T-helper 1 cell treated with Interleukin-12 subunit alpha and Interleukin-12 subunit beta and Interleukin-4 antibody, amounts not matched to agents 30 ng/mL and 1 ng/mL, for 36 hours (primary cell): ENCODE results near the gene HCFC1R1. TPM values are rescaled to one million over a fixed set of nuclear protein-coding genes. Genes with fewer than 3 reads are reported as not detected.

Experiments
- intact Hi-C: fragments of 100-400 bp; cut with micrococcal nuclease; formaldehyde crosslinking; loops from one replicate; pipeline ENCODE4 v1.15.1; 2024
- total RNA-seq: library from RNA; stranded (reverse); gene quantifications from 2 replicates; pipeline ENCODE4 v1.2.3, GENCODE V29; 2022

The HCFC1R1 gene
- total RNA-seq, 1 donor from 2014 or later, result 27.9 TPM

DNA sequence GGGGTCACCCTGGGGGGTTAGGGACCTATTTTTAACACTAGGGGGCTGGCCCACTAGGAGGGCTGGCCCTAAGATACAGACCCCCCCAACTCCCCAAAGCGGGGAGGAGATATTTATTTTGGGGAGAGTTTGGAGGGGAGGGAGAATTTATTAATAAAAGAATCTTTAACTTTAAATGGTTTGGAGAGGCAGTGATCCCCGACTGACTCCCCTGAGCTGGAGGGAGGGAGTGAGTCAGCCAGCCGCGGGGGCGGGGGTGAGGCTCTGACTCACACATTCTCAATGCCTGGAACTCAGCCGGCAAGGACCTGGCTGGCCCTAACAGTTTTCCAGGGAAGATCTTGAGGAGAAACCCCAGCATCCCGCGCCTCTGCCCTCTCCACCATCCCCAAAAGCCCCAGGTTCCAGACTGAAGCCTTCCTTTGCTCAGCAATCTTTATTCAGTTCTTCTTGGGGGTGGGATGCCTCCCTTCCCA, 1.5 kb downstream of the HCFC1R1 start:
- intact Hi-C loops, result loop anchor here (5.0 kb wide), 4 partner anchors 35 to 975 kb away; partner anchors contain the start of genes FLYWCH1, NTHL1 and TSC2

DNA sequence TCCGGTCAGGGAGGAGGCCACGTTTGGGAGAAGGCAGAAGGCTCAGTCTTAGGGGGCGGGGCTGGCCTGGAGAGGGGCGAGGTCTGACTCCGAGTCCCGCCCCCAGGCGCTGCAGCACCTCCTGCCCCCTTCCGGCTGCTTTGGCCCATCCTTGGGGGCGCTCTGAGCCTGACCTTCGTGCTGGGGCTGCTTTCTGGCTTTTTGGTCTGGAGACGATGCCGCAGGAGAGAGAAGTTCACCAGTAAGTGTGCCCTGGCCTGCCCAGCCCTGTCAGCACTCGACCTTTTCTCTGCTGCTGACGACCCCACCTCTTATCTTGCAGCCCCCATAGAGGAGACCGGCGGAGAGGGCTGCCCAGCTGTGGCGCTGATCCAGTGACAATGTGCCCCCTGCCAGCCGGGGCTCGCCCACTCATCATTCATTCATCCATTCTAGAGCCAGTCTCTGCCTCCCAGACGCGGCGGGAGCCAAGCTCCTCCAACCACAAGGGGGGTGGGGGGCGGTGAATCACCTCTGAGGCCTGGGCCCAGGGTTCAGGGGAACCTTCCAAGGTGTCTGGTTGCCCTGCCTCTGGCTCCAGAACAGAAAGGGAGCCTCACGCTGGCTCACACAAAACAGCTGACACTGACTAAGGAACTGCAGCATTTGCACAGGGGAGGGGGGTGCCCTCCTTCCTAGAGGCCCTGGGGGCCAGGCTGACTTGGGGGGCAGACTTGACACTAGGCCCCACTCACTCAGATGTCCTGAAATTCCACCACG, 2.1 kb downstream of the HCFC1R1 start:
- intact Hi-C loops, result loop anchor here (2.0 to 5.0 kb wide), 5 partner anchors 36 to 974 kb away; partner anchors contain the start of genes FLYWCH1, NTHL1 and TSC2

DNA sequence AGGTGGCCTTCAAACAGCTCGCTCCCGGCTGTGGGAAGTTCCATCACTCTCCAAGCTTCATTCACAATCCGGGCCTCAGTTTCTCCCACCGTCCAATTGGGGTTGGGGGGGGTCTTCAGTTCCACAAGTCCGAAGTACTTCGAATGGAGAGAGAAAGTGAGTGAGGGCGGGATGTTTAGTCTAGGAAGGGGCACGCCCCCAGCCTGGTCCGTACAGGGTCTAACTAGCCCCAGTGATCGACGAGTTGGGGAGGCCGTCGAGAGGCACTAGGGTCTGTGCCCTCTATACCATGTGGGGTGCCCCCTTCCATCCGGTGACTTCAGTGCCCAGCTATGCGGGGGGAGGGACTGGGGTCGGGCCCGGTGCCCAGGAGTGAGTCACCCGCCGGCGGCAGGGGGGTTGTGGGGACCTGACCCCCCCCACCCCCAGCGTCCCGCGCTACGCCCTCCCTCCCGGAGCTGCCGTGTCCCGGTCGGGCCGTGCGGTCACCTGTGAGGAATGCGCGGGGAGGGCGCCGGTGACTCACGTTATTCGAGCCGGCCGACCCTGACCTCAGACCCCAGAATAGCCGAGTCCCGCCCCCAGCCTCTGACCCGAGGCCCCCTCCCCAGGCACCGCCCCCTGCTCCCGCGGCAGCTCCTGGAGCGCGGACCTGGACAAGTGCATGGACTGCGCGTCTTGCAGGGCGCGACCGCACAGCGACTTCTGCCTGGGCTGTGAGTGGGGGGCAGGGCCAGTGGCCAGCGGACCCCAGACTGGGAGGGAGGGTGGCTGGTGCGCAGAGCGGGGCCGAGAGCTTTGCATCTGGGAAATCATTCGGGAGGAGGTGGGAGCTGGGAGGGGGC, 2.9 kb downstream of the HCFC1R1 start:
- intact Hi-C loops, result loop anchor here (1.0 to 5.0 kb wide), 9 partner anchors 7 to 974 kb away; partner anchors contain the start of genes FLYWCH1, NTHL1, PAQR4 and TSC2

DNA sequence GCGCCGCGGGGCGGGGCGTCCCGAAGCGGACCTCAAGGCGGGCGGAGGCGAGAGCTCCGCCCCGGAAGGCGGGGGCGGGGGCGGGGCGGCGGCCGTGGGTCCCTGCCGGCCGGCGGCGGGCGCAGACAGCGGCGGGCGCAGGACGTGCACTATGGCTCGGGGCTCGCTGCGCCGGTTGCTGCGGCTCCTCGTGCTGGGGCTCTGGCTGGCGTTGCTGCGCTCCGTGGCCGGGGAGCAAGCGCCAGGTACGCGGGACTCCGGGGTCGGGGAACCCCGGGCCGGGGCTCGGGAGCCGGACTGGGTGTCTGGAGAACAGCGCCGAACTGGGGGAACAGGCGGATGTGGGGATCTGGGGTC, 3.5 kb downstream of the HCFC1R1 start, which contains the start of gene TNFRSF12A:
TSS of gene TNFRSF12A (plus strand) at position 122 of the 357 bp plus-strand sequence. CDS start at position 152, 30 bp downstream.
- intact Hi-C loops, result loop anchor here (1.0 to 5.0 kb wide), 9 partner anchors 8 to 973 kb away; partner anchors contain the start of genes FLYWCH1, NTHL1, PAQR4 and TSC2

DNA sequence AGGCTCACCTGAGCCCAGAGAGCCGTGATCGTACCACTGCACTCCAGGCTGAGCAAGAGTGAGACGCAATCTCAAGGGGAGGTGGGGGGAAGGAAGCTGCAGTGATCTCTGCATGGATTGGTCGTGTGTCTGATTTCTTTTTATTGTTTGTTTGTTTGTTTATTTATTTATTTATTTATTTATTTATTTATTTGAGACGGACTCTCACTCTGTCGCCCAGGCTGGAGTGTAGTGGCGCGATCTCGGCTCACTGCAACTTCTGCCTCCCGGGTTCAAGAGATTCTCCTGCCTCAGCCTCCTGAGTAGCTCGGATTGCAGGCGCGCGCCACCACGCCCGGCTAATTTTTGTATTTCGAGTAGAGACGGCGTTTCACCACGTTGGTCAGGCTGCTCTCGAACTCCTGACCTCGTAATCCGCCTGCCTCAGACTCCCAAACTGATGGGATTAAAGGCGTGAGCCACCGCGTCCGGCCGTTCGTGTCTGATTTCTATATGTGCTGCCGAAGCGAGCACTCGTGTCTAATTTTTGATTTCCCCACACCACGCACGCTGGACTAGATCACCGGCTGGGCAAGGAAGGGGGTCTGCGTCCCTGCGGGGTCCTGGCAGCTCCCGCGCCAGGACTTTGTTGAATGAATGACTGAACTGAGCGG, 4.0 kb downstream of the HCFC1R1 start:
- intact Hi-C loops, result loop anchor here (1.0 to 5.0 kb wide), 9 partner anchors 9 to 972 kb away; partner anchors contain the start of genes FLYWCH1, NTHL1, PAQR4 and TSC2

DNA sequence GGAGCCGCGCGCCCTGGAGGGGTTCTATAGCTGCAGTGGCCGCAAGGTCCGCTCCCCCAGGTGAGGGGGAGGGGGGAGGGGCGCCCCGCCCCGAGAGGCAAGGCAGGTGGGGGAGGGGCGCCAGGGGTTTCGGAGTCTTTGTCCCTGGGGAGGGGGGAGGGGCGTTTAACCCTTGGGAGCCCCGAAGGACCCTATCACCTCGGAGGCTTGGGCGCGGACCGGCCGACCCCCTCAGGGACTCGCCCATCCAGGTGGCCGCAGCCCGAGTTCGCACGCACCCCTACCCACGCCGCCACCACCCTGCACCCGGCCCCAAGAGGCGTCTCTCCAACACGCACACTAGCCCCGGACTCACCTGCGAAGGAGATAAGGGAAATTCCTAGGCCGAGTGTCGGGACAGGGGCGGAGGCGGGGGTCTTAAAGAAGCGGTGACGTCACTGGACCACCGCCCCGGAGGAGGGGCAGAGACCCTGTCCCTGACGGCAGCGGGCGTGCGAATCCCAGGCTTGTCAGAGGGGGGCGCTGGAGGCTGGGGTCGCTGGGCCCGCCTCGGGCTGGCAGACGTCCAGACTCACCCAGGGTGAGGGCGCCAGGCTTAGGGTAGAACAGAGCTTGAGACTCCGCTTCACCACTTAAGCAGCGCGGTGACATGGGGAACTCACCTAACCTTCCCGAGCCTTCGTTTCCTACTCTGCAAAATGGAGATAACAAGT, 5.8 kb downstream of the HCFC1R1 start, which contains the start of gene CLDN6:
TSS of gene CLDN6 (minus strand) at position 390 of the 713 bp plus-strand sequence. CDS start 2,162 bp downstream, outside the sequence.
- intact Hi-C loops, result no loop called here

DNA sequence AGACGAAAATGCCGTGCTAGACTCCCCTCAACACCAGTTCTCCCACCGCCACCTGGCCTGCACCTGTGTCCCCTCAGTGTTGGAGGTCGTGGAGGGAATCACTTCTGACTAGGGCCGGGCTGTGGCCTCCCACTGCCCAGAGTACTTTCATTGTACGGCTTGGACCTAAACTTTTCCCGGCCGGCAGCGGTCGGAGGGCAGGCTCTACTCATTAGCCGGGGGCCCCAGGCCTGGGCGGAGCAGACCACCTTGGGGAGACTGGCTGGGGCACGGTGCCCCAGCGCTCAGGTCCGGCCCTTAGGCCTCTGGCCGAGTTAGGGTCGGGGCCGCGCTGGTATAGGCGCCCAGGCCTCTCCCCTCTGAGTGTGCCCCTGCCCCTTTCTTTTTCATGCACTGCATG, 6.4 kb downstream of the HCFC1R1 start:
- intact Hi-C loops, result no loop called here

DNA sequence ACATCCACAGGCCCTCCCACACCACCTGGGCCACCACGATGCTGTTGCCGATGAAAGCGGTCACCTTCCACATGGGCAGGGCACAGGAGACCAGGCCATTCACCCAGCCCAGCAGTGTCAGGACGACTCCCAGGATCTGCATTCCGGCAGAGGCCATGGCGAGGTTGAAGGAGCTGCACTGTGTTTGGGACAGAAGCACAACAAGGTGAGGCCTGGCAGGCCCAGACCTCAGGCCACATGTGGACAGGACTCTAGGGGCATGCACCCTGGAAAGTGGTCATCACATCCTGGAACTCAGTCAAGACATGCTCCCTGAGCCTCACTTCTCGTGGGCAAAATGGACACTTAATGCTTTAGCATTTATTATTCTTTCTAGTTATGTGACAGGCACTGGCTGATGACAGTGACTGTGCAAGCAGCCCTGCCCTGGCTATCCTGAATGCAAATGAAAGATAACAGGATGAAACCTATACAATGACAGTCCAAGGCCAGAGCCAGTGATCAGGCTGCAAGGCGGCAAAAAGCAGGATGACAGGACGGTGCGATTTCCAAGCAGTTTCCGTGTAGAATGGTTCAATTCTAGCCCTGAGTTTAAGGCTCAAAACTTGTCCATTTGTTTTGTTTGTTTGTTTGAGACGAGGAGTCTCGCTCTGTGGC, 7.7 kb downstream of the HCFC1R1 start:
- intact Hi-C loops, result no loop called here

DNA sequence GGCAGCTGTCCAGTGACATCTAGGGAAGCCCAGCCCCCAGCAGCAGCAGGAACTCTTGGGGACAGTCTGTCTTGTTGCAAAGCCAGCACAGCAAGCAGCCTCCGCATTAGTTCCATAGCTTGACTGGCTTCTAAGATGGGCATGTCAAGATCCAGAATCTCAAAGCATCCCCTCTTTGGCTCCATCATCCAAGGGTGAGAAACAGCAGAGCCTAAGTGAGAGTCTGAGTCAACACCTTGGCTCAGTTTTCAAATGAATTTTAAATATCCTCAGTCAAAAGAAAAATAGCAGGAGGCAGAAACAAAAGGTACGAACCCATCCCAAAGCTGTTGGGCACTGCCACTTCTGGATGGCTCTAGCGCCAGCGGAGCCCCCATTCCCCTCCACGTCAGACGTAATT, 8.8 kb downstream of the HCFC1R1 start:
- intact Hi-C loops, result no loop called here

DNA sequence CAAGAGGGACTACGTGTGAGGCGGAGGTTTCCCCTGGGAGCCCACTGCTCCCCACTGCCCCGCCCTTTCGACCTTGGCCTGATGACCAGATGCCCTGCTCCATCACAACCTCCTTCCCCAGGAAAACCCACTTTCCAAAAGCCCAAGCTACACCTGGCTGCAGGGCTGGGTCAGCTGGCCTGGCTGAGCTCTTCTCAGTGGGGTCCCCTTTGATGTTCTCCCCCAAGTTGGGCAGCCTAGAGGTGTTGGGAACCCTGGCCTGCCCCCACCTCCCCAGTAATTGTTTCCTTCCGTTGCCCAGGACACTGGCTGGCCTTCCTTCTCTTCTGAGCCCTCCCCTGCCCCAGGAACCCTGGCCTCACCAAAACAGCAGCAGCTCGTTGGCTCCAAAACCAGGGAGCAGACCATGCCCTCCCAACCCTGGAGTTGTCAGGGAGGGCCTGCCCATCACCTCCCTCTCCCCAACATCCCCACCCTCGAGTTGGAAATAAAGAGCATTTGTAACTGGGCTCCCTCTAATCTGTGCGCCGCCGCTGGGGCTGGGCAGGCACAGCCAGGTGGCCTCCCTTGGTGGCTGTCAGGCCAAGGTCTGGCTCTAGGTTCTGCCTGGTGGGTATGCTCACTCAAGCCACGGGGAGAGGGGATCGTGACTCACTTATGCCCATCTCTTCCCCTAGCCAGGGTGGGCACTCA, 9.6 kb downstream of the HCFC1R1 start:
- intact Hi-C loops, result no loop called here

DNA sequence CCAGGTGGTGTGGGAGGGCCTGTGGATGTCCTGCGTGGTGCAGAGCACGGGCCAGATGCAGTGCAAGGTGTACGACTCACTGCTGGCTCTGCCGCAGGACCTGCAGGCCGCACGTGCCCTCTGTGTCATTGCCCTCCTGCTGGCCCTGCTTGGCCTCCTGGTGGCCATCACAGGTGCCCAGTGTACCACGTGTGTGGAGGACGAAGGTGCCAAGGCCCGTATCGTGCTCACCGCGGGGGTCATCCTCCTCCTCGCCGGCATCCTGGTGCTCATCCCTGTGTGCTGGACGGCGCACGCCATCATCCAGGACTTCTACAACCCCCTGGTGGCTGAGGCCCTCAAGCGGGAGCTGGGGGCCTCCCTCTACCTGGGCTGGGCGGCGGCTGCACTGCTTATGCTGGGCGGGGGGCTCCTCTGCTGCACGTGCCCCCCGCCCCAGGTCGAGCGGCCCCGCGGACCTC, 10.2 kb downstream of the HCFC1R1 start:
- intact Hi-C loops, result no loop called here

DNA sequence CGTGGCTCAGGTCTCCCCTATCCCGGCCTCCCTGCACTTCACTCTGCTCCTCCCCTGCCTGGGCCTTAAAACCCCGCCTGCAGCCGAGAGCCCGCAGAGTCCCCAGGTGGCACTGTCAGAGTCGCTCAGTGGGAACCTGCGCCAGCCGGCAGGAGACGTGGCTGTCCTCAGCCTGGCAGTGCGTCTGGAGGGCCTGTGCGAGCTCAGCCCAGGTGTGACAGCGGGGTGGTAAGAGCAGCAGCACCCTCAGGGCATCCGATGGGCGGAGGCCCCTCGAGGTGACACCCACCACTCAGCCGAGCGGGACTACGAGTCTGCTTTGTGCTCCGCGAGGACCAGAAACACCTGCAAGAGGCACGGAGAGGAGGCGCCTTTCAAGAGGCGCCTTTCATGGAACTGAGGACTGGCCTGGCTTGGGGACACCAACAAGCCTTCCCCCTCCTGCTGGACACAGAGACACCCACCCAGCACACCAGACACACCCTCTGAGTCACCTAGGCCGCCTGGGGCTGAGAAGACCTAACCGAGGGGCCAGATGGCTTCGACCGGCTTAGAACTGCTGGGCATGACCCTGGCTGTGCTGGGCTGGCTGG, 10.8 kb downstream of the HCFC1R1 start, which contains the start of gene CLDN9:
TSS of gene CLDN9 (plus strand) at position 96 of the 593 bp plus-strand sequence. CDS start at position 536, 440 bp downstream.
- intact Hi-C loops, result no loop called here

DNA sequence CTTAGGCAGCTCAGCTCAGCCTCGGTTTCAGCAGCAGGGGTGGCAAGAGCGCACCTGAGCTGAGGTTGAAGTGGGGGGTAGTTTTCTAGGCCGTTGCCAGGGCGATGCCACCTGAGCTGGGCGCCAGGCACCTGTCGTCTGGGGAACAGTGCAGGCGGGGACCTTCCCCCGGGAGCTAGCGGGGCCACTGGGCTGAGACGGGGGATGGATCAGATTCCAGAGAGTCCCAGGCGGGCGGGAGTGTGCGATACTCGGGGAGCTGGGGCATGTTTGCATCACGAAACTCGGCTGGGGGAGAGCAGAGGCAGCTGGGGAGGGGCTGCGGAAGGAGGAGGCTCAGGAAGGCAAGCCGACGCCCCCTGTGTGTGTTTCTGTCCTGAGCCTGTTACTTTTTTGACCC, 11.5 kb downstream of the HCFC1R1 start:
- intact Hi-C loops, result no loop called here

DNA sequence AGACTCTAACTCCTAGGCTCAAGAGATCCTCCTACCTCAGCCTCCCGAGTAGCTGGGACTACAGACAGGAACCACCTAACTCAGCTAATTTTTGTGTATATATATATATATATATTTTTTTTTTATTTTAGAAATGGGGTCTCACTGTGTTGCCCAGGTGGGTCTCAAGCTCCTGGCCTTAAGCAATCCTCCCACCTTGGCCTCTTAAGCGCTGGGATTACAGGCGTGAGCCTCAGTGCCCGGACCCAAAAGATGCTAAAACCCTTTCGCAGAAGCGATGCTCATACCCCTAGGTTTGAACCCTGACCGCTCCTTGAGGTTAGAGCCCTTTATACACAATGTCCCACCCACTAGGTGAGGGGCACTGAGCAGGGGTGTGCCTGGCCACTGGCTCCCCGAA, 13.2 kb downstream of the HCFC1R1 start:
- intact Hi-C loops, result no loop called here

DNA sequence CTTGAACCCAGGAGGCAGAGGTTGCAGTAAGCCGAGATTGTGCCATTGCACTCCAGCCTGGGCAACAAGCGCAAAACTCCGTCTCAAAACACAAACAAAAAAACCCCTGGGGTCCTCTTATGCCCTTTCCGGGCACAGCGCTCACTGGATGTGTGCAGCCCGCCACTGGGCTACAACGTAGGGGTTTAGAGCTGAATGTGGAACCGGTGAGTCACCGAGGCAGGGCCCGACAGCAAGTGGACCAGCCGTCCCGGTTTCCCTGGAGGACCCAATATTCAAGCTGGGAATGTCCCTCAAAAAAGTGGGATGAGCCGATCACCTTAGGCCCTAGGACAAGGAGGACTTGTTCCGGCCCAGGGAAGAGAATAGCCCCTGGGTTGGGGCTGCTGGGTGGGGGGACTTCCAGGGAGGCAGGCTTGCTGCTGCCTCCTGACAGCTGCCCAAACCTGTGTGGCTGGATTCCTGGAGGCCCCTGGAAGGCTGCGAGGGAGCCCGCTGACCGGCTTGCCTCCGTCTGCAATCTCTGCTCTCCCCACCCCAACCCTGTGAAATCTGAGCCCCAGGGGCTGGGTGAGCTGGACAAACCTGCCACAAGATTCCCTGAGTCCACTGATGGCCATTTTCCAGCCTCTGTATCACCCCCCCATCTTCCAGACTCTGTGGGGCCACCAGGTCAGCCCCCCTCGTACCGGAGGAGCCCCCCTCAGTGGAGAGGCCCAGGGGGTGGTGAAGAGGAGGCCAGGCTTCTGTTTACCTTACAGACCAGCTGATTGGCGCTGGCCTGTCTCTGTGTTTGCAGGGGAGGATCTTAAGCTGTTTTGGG, 14.0 kb downstream of the HCFC1R1 start:
- intact Hi-C loops, result no loop called here

DNA sequence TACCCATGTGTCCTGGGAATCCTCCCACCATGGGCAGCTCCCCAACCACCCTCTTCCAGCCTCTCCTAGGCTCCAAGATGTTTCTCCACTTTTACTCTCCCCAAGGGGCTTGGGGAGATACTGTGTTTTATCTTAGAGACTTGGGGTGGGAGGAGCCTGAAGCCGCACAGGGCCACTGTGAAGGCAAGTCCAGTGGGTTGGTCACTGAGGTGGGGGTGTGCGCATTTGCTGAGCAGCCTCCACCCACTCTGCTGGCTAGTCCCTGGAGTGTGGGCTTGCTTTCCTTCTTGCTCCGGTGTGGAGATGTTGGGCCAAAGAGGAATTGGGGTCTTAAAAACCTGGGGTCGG, 15.1 kb downstream of the HCFC1R1 start:
- intact Hi-C loops, result no loop called here

DNA sequence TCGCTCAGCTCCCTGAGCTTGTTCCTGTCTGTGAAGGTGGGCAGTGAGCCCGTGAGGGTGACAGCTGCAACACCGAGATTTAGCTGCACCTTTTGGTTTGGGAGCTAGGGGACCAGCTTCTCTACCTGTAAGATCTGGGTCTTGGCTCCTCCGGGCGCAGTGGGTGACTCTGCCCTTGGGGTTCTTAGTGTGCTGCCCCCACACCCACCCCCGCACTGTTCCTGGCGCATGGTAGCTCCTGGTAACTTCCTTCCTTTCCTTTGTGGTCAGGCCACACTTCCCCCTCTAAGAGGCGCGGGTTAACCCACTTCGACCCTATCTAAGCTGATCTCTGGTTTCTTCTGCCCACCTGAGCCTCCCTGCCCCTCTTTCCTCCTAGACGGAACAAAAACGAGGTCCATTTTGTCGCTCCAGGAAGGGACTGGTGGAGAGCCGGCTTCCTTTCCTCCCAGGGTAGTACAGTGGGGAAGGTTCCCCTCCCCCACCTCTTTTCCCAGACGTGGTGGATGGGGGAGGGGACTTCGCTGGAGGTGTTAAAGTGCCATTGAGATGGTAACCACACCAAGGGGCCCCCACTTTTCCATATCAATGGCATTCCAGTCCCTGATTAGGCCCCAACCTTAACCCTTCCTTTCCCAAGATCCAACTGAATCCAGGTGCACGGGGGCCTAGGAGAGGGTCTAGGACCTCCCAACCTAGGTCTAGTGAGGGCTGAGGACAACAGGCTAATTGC, 15.6 kb downstream of the HCFC1R1 start:
- intact Hi-C loops, result no loop called here
